GM12878 (cell line): ENCODE measurements around the gene RPL3. TPM values are rescaled to one million over a fixed set of nuclear protein-coding genes. Genes with fewer than 3 reads are reported as not detected.
A peak's percentile ranks its signal among the peaks of the same experiment; 100 is the strongest.

Experiments
- ATAC-seq: fragments of 200-7000 bp; cut with Tn5 transposase; 3 replicates; pipeline ENCODE4 v1.9.1; 2020; ENCODE audit warnings: mild to moderate bottlenecking, moderate library complexity
- BruUV-seq: library from RNA; stranded (reverse); fragments of 400-500 nt; replicated peaks from 2 replicates; lab custom pipeline; 2021; lab: Mats Ljungman, UMichigan
- CTCF ChIA-PET: fragments of 300-600 bp; sonication (Branson Sonifier 250); formaldehyde crosslinking; extraction: SDS; loops from one replicate; lab custom pipeline; 2021; ENCODE audit warnings: inconsistent platforms; lab: Yijun Ruan, JAX
- POLR2A ChIA-PET: fragments of 350-600 bp; formaldehyde crosslinking; extraction: SDS; loops from one replicate; lab custom pipeline; 2021; ENCODE audit warnings: inconsistent platforms; lab: Charles Lee
- RAD21 ChIA-PET: fragments of 300-600 bp; sonication (Branson Sonifier 250); formaldehyde crosslinking; loops from one replicate; lab custom pipeline; 2023; ENCODE audit warnings: antibody characterized with exemption; ENCODE audit not compliant: unreplicated experiment; lab: Charles Lee
- SMC1A ChIA-PET: fragments of 300-600 bp; sonication (Branson Sonifier 250); formaldehyde crosslinking; loops from one replicate; lab custom pipeline; 2023; ENCODE audit not compliant: unreplicated experiment, uncharacterized antibody; lab: Charles Lee
- DNase-seq: peaks from one replicate; pipeline ENCODE4 v3.0.0-alpha.2; 2011; ENCODE audit warnings: low read depth, low spot score
- FAIRE-seq: peaks from 3 replicates; lab custom pipeline; 2011; peaks lifted over from hg19 to GRCh38; lab: Jason Lieb, UNC
- H2AFZ ChIP-seq: 2 replicates; pipeline ENCODE4 v1.6.0; 2011; ENCODE audit warnings: low read depth, low read length, control low read depth; ENCODE audit not compliant: control insufficient read depth
- H3K27ac ChIP-seq: 2 replicates; pipeline ENCODE4 v1.5.1; 2011; ENCODE audit warnings: control low read depth; ENCODE audit not compliant: control insufficient read depth, insufficient read depth
- H3K27me3 ChIP-seq, 2 experiments: replicated peaks in 1 of 2; 2 replicates each; pipeline versions ENCODE4 v1.6.0 to v1.6.1; 2011; ENCODE audit warnings: low read length in 1 of 2; ENCODE audit not compliant: control insufficient read depth in 2 of 2, insufficient read depth in 2 of 2
- H3K36me3 ChIP-seq, 2 experiments: 2 replicates each; pipeline ENCODE4 v1.5.1; 2011; ENCODE audit warnings: low read length in 1 of 2; ENCODE audit not compliant: control insufficient read depth in 2 of 2, insufficient read depth in 2 of 2
- H3K4me1 ChIP-seq: 2 replicates; pipeline ENCODE4 v1.6.1; 2011; ENCODE audit warnings: mild to moderate bottlenecking, low read length, moderate library complexity, mixed read lengths; ENCODE audit not compliant: control insufficient read depth, insufficient read depth
- H3K4me2 ChIP-seq: 2 replicates; pipeline ENCODE4 v1.6.0; 2011; ENCODE audit warnings: control low read depth; ENCODE audit not compliant: control insufficient read depth, insufficient read depth
- H3K4me3 ChIP-seq: fragments of 200-600 bp; sonication (generic); 2 replicates; pipeline ENCODE4 v1.5.1; 2016
- H3K79me2 ChIP-seq: 2 replicates; pipeline ENCODE4 v1.6.0; 2011; ENCODE audit warnings: low read length; ENCODE audit not compliant: control insufficient read depth, insufficient read depth
- H3K9ac ChIP-seq: 2 replicates; pipeline ENCODE4 v1.8.0; 2011; ENCODE audit warnings: low read length, control low read depth, mixed read lengths; ENCODE audit not compliant: control insufficient read depth, insufficient read depth
- H3K9me3 ChIP-seq: replicated peaks from 3 replicates; pipeline ENCODE4 v1.5.1; 2011; ENCODE audit warnings: mild to moderate bottlenecking, low read length; ENCODE audit not compliant: control insufficient read depth, insufficient read depth
- H4K20me1 ChIP-seq: 2 replicates; pipeline ENCODE4 v1.6.0; 2011; ENCODE audit not compliant: control insufficient read depth, insufficient read depth
- ATF7 ChIP-seq: fragments of 450-650 bp; IDR thresholded peaks from 2 replicates; pipeline ENCODE4 v1.6.1; 2016; ENCODE audit warnings: low read depth, mild to moderate bottlenecking
- EED ChIP-seq: sonication (generic); IDR thresholded peaks from 2 replicates; pipeline ENCODE4 v1.6.1; 2016; ENCODE audit warnings: antibody characterized with exemption, low read depth
- GATAD2B ChIP-seq: fragments of 450-650 bp; conservative IDR thresholded peaks from 2 replicates; pipeline ENCODE4 v1.6.1; 2017; ENCODE audit warnings: low read depth, mild to moderate bottlenecking, moderate library complexity
- JUND ChIP-seq: IDR thresholded peaks from 2 replicates; pipeline ENCODE4 v1.6.1; 2012; ENCODE audit warnings: low read depth, mild to moderate bottlenecking, low read length, improper control_type of control experiment, moderate library complexity
- LARP7 ChIP-seq: fragments of 450-650 bp; IDR thresholded peaks from 2 replicates; pipeline ENCODE4 v1.6.1; 2017; ENCODE audit warnings: mild to moderate bottlenecking
- NRF1 ChIP-seq: conservative IDR thresholded peaks from 2 replicates; pipeline ENCODE4 v1.6.1; 2011; ENCODE audit warnings: mild to moderate bottlenecking, low read depth, low read length, improper control_type of control experiment
- POU2F2 ChIP-seq: IDR thresholded peaks from 3 replicates; pipeline ENCODE4 v1.6.1; 2011; ENCODE audit warnings: low read depth, mild to moderate bottlenecking, low read length, borderline replicate concordance
- SMAD5 ChIP-seq: IDR thresholded peaks from 2 replicates; pipeline ENCODE4 v1.6.1; 2016; ENCODE audit warnings: antibody characterized with exemption, low read depth
- TBL1XR1 ChIP-seq: IDR thresholded peaks from 2 replicates; pipeline ENCODE4 v1.6.1; 2012; ENCODE audit warnings: low read depth, low read length, improper control_type of control experiment
- TCF12 ChIP-seq: IDR thresholded peaks from 2 replicates; pipeline ENCODE4 v1.6.1; 2011; ENCODE audit warnings: low read depth, mild to moderate bottlenecking, low read length
- ZZZ3 ChIP-seq: IDR thresholded peaks from 2 replicates; pipeline ENCODE4 v1.6.1; 2011; ENCODE audit warnings: low read depth; ENCODE audit not compliant: control insufficient read depth, insufficient read length
- WGBS: methylation state at CpG from one replicate; pipeline ENCODE4 v1.1.6; 2016; ENCODE audit warnings: low lambda C conversion rate; ENCODE audit not compliant: insufficient replicate concordance, insufficient coverage; ENCODE audit errors: missing lambda C conversion rate; 5-methylcytosine and 5-hydroxymethylcytosine counted together
- in situ Hi-C: fragments of 300-500 bp; cut with MboI; formaldehyde crosslinking; loops from 9 replicates; pipeline ENCODE4 v1.14.3; 2018; ENCODE audit warnings: mixed read lengths
- intact Hi-C: fragments of 100-400 bp; cut with micrococcal nuclease; formaldehyde crosslinking; loops from one replicate; pipeline ENCODE4 v1.14.2; 2022; ENCODE audit not compliant: unreplicated experiment
- polyA plus RNA-seq, 11 experiments: library from polyadenylated mRNA; depleted of rRNA in 4 of 11; unstranded in 6 of 11; stranded (reverse) in 5 of 11; fragments of >200 nt; fragmentation: Nextera tagmentation in 4 of 11; fragmentation: Illumina TruSeq in 1 of 11; extraction: Ambion mirVana in 4 of 11; extraction: Trizol in 1 of 11; gene quantifications; 1 replicate in 1 of 11; 2 replicates in 10 of 11; pipeline versions ENCODE4 v1.2.1 to v1.2.3, GENCODE V29; 2011 to 2016; ENCODE audit warnings: inconsistent platforms in 2 of 11, missing spikeins in 2 of 11, low read depth in 1 of 11
- total RNA-seq, 4 experiments: library from RNA; depleted of rRNA in 3 of 4; stranded (reverse); fragments of >200 nt in 3 of 4; fragmentation: Illumina TruSeq in 1 of 4; extraction: Trizol in 1 of 4; gene quantifications; 2 replicates each; pipeline versions ENCODE4 v1.2.1 to v1.2.3, GENCODE V29; 2013 to 2021
- TF ChIP-seq, protein P1 (sequence below): fragments of 450-650 bp; IDR thresholded peaks from 2 replicates; pipeline ENCODE4 v1.6.1; 2016; ENCODE audit warnings: mild to moderate bottlenecking, moderate library complexity, borderline replicate concordance

The RPL3 gene
- total and polyA plus RNA-seq, 10 of the 15 experiments (the other 5 are each of a cell fraction or from before 2014, with no cell fraction given) = 1,534 to 6,791 (median 3,992) TPM

DNA sequence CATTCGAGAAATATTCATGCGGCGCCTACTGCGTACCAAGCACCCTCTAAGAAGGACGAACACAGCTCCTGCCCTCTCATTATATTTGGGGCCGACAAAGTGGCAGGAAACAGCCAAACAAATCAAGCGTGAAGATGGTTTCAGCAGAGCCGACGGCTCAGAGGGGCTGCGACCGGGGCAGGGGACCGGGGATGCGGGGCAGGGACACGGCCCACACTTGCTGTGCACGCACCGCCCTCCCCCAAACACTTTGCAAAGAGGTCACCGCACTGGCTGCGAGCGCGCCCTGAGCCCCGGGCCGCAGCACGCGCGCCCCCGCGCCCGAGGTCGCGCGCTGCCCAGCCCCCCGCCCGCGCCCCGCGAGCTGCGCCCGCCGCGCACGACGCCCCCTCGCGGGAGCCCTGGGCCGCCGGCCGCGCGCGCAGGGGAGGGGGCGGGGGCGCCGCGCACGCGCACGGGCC, 30.1 kb upstream of the RPL3 start (continued):
- TF ChIP-seq, protein P1, sequence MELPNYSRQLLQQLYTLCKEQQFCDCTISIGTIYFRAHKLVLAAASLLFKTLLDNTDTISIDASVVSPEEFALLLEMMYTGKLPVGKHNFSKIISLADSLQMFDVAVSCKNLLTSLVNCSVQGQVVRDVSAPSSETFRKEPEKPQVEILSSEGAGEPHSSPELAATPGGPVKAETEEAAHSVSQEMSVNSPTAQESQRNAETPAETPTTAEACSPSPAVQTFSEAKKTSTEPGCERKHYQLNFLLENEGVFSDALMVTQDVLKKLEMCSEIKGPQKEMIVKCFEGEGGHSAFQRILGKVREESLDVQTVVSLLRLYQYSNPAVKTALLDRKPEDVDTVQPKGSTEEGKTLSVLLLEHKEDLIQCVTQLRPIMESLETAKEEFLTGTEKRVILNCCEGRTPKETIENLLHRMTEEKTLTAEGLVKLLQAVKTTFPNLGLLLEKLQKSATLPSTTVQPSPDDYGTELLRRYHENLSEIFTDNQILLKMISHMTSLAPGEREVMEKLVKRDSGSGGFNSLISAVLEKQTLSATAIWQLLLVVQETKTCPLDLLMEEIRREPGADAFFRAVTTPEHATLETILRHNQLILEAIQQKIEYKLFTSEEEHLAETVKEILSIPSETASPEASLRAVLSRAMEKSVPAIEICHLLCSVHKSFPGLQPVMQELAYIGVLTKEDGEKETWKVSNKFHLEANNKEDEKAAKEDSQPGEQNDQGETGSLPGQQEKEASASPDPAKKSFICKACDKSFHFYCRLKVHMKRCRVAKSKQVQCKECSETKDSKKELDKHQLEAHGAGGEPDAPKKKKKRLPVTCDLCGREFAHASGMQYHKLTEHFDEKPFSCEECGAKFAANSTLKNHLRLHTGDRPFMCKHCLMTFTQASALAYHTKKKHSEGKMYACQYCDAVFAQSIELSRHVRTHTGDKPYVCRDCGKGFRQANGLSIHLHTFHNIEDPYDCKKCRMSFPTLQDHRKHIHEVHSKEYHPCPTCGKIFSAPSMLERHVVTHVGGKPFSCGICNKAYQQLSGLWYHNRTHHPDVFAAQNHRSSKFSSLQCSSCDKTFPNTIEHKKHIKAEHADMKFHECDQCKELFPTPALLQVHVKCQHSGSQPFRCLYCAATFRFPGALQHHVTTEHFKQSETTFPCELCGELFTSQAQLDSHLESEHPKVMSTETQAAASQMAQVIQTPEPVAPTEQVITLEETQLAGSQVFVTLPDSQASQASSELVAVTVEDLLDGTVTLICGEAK = 0 out of 2 replicates have a peak, but pooled peaks have one; percentile 3
- no peak for TF ChIP-seq LARP7
- TF ChIP-seq GATAD2B = 0 out of 2 replicates have a peak, but pooled peaks have one; percentile 4
- TF ChIP-seq EED = peak; percentile 13; the same call in 1 of the 2 replicates
- TF ChIP-seq, all 136 proteins: peak for 10

- DNase-seq (no peak), ATAC-seq (peak; percentile 7; the same call in 2 of the 3 replicates), FAIRE-seq (no peak)
- RAD21 ChIA-PET = interaction anchor here (0.7 to 1.6 kb wide), 3 partner anchors 29 to 197 kb away, joined by 3 to 7 read pairs (median 3); partner anchors contain the start of genes CBX7, RPL3 and TAB1
- SMC1A ChIA-PET = interaction anchor here (0.7 to 1.2 kb wide), 3 partner anchors 17 to 30 kb away, joined by 3 read pairs; no protein-coding TSS in a partner anchor
- H3K4me2 ChIP-seq = peak overlapping the region; percentile 72; the same call in 1 of the 2 replicates
- POLR2A ChIA-PET = interaction anchor here (2.1 kb wide), 1 partner anchor 30 kb away, joined by 10 read pairs; the partner anchor contains the start of gene RPL3
- 11% methylated on average over 11 of the region's 11 CpGs for WGBS
- peak overlapping the region; percentile 49; the same call in 1 of the 2 replicates for H3K4me3 ChIP-seq
- H2AFZ ChIP-seq = peak overlapping the region; percentile 83
- CTCF ChIA-PET = interaction anchor here (1.1 to 1.8 kb wide), 7 partner anchors 10 to 180 kb away, joined by 3 to 10 read pairs (median 4); partner anchors contain the start of genes ATF4 and RPL3
- no peaks in the 10 kb centered on the region for H3K9me3 ChIP-seq
- in situ Hi-C loops (loop anchor here (10.0 kb wide), 1 partner anchor 686 kb away; no protein-coding TSS in a partner anchor), intact Hi-C loops (no loop called here)
- H3K36me3 ChIP-seq = no peaks in the 10 kb centered on the region
- no peaks in the 10 kb centered on the region for H3K79me2 ChIP-seq
- no peak overlapping the region for H3K27ac ChIP-seq
- no peak overlapping the region for H3K9ac ChIP-seq
- H4K20me1 ChIP-seq = no peaks in the 10 kb centered on the region
- no TSS peak for BruUV-seq
- peaks cover 7% of the 10 kb centered on the region for H3K4me1 ChIP-seq
- H3K27me3 ChIP-seq = peaks cover 0 to 3% of the 10 kb centered on the region in 2 experiments; a peak in 3 of 4 replicates
- TF ChIP-seq ZZZ3 (no peak), POU2F2 (0 out of 3 replicates have a peak, but pooled peaks have one; percentile 3), SMAD5 (no peak), JUND (0 out of 2 replicates have a peak, but pooled peaks have one; percentile 35), TCF12 (no peak), TBL1XR1 (no peak), NRF1 (no peak), GATAD2B (0 out of 2 replicates have a peak, but pooled peaks have one; percentile 5), ATF7 (peak; percentile 96)
- TF ChIP-seq, protein P1 = 0 out of 2 replicates have a peak, but pooled peaks have one; percentile 10
Observed at GRCh38 chr22:39348909-39349505, 29.6 kb upstream of the RPL3 start.
